PC-3 (cell line): ENCODE data around the gene SCGN. TPM values are rescaled to one million over a fixed set of nuclear protein-coding genes. Genes with fewer than 3 reads are reported as not detected.

ENCODE experiments used
- ATAC-seq: fragments of 200-7000 bp; cut with Tn5 transposase; 2 replicates; pipeline ENCODE4 v1.9.1; 2020; ENCODE audit warnings: mild to moderate bottlenecking, moderate library complexity
- BruUV-seq: library from RNA; stranded (reverse); fragments of 400-500 nt; replicated peaks from 2 replicates; lab custom pipeline; 2021; lab: Mats Ljungman, UMichigan
- CTCF ChIA-PET: fragments of 300-600 bp; sonication (Branson Sonifier 250); formaldehyde crosslinking; loops from one replicate; lab custom pipeline; 2022; ENCODE audit warnings: antibody characterized with exemption; lab: Charles Lee
- POLR2A ChIA-PET: fragments of 300-600 bp; sonication (Branson Sonifier 250); formaldehyde crosslinking; loops from one replicate; lab custom pipeline; 2022; ENCODE audit warnings: antibody characterized with exemption; ENCODE audit not compliant: unreplicated experiment; lab: Charles Lee
- DNase-seq: peaks from one replicate; pipeline ENCODE4 v3.0.0-alpha.2; 2015
- H2AFZ ChIP-seq: fragments of 300-600 bp; sonication (generic); 2 replicates; pipeline ENCODE4 v1.6.0; 2016; ENCODE audit warnings: antibody characterized with exemption, low read length
- H3F3A ChIP-seq: fragments of 300-600 bp; sonication (generic); one replicate; pipeline ENCODE4 v1.6.0; 2017; ENCODE audit warnings: antibody characterized with exemption, low read length, control low read depth, mild to moderate bottlenecking; ENCODE audit not compliant: unreplicated experiment
- H3K27ac ChIP-seq: fragments of 300-600 bp; sonication (generic); 2 replicates; pipeline ENCODE4 v1.5.1; 2016; ENCODE audit warnings: mild to moderate bottlenecking, low read length
- H3K27me3 ChIP-seq: fragments of 300-600 bp; sonication (generic); 2 replicates; pipeline ENCODE4 v1.6.1; 2016; ENCODE audit warnings: low read length, mixed read lengths
- H3K36me3 ChIP-seq: fragments of 300-600 bp; sonication (generic); 2 replicates; pipeline ENCODE4 v1.6.1; 2016; ENCODE audit warnings: low read depth, mixed run types, low read length, mixed read lengths
- H3K4me1 ChIP-seq: fragments of 300-600 bp; sonication (generic); 2 replicates; pipeline ENCODE4 v1.5.1; 2016; ENCODE audit warnings: low read length; ENCODE audit not compliant: insufficient read depth
- H3K4me2 ChIP-seq: fragments of 300-600 bp; sonication (generic); 2 replicates; pipeline ENCODE4 v1.6.0; 2016; ENCODE audit warnings: low read length
- H3K4me3 ChIP-seq: fragments of 300-600 bp; sonication (generic); 2 replicates; pipeline ENCODE4 v1.5.1; 2016; ENCODE audit warnings: mild to moderate bottlenecking, low read length, mixed read lengths
- H3K79me2 ChIP-seq: fragments of 300-600 bp; sonication (generic); 2 replicates; pipeline ENCODE4 v1.6.1; 2017; ENCODE audit warnings: low read length, mixed read lengths
- H3K9ac ChIP-seq: fragments of 300-600 bp; sonication (generic); 2 replicates; pipeline ENCODE4 v1.6.0; 2016; ENCODE audit warnings: mild to moderate bottlenecking, low read length
- H3K9me2 ChIP-seq: fragments of 300-600 bp; sonication (generic); replicated peaks from 2 replicates; pipeline ENCODE4 v1.6.1; 2016; ENCODE audit warnings: mixed run types, low read length, mixed read lengths
- H3K9me3 ChIP-seq: fragments of 300-600 bp; sonication (generic); 2 replicates; pipeline ENCODE4 v1.6.1; 2016; ENCODE audit warnings: low read length, mixed read lengths
- H4K20me1 ChIP-seq: fragments of 300-600 bp; sonication (generic); 2 replicates; pipeline ENCODE4 v1.6.1; 2016; ENCODE audit warnings: low read length, mixed read lengths
- CTCF ChIP-seq: fragments of 300-600 bp; sonication (generic); conservative IDR thresholded peaks from 2 replicates; pipeline ENCODE4 v1.5.1; 2017; ENCODE audit warnings: antibody characterized with exemption, low read depth, mild to moderate bottlenecking, low read length
- EZH2 ChIP-seq: fragments of 300-600 bp; sonication (generic); IDR thresholded peaks from one replicate; pipeline ENCODE4 v1.6.1; 2017; ENCODE audit warnings: antibody characterized with exemption, mild to moderate bottlenecking, low read length; ENCODE audit not compliant: unreplicated experiment
- EZH2phosphoT487 ChIP-seq: fragments of 300-600 bp; sonication (generic); IDR thresholded peaks from 2 replicates; pipeline ENCODE4 v1.6.1; 2018; ENCODE audit warnings: mild to moderate bottlenecking, antibody characterized with exemption, low read length, borderline replicate concordance
- intact Hi-C: fragments of 100-400 bp; cut with micrococcal nuclease; formaldehyde crosslinking; loops from 2 replicates; pipeline ENCODE4 v1.9.0; 2023
- total RNA-seq: library from RNA; depleted of rRNA; stranded (reverse); fragments of >200 nt; gene quantifications from 2 replicates; pipeline ENCODE4 v1.2.3, GENCODE V29; 2014

SCGN gene
- total RNA-seq, 1 experiment from 2014 or later, result not detected

GRCh38 chr6:25665455-25665854, 13.4 kb downstream of the SCGN start:
- H3K36me3 ChIP-seq, result no peaks in the 10 kb centered on the region
- H3K9me2 ChIP-seq, result no peaks in the 10 kb centered on the region
- H3K4me1 ChIP-seq, result peaks cover 3% of the 10 kb centered on the region; the same call in 1 of the 2 replicates
- no peaks in the 10 kb centered on the region for H3F3A ChIP-seq
- H3K27ac ChIP-seq, result no peak overlapping the region
- DNase-seq (no peak), ATAC-seq (no peak)
- no peak overlapping the region for H2AFZ ChIP-seq
- ChIA-PET POLR2A (no interaction called here), CTCF (no interaction called here)
- H3K9me3 ChIP-seq, result no peaks in the 10 kb centered on the region
- H3K4me3 ChIP-seq, result no peak overlapping the region
- H4K20me1 ChIP-seq, result no peaks in the 10 kb centered on the region
- H3K27me3 ChIP-seq, result peaks cover 35% of the 10 kb centered on the region
- no TSS peak for BruUV-seq
- intact Hi-C loops, result no loop called here
- no peak overlapping the region for H3K9ac ChIP-seq
- no peak overlapping the region for H3K4me2 ChIP-seq
- no peaks in the 10 kb centered on the region for H3K79me2 ChIP-seq
- TF ChIP-seq CTCF (no peak), EZH2phosphoT487 (no peak), EZH2 (no peak)

DNA sequence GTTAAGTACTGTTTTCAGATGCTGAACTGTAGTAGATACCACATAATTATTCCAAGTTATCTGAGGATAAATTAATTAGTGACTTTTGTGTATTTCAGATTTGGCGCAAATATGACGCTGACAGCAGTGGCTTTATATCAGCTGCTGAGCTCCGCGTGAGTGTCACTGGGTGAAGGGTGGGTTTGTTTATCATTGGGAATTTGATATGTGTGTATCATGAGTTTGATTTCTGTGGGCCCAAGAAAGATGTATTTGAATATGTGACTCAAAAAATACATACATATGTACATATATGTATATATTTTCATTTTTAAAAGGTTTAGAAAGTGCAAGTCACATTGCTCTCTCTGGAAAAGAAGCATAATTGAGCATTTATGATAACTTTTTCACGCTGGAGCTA, 17.4 kb downstream of the SCGN start:
- ChIA-PET CTCF (no interaction called here), POLR2A (no interaction called here)
- H3K4me1 ChIP-seq, result peaks cover 10% of the 10 kb centered on the region
- no peak overlapping the region for H3K4me3 ChIP-seq
- H2AFZ ChIP-seq, result no peak overlapping the region
- H3K79me2 ChIP-seq, result no peaks in the 10 kb centered on the region
- no peaks in the 10 kb centered on the region for H4K20me1 ChIP-seq
- no TSS peak for BruUV-seq
- DNase-seq, result no peak
- TF ChIP-seq CTCF (no peak), EZH2 (no peak), EZH2phosphoT487 (no peak)
- peaks cover 41% of the 10 kb centered on the region for H3K27me3 ChIP-seq
- intact Hi-C loops, result no loop called here
- H3K36me3 ChIP-seq, result no peaks in the 10 kb centered on the region
- H3K4me2 ChIP-seq, result no peak overlapping the region
- H3K9me3 ChIP-seq, result no peaks in the 10 kb centered on the region
- no peaks in the 10 kb centered on the region for H3F3A ChIP-seq
- ATAC-seq, result no peak
- no peak overlapping the region for H3K27ac ChIP-seq
- H3K9ac ChIP-seq, result no peak overlapping the region
- no peaks in the 10 kb centered on the region for H3K9me2 ChIP-seq

DNA sequence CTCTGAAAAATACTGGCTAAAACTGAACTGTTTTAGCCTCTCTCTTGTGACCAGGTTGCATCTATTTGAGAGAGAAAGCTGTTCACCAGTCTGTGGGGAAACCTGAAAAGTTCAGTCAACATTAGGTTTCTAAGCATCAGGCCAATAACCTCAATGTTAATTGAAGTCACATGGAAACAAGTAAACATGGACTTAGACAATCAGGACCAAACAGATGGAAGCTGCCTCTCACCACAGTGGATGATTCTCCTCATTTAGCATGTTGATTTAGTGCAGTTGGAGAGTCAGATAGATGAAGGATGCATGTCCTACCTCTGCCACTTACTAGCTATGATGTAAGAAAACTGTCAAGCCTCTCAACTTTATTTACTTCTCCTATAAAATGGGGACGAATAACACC, 18.2 kb downstream of the SCGN start:
- no peak overlapping the region for H2AFZ ChIP-seq
- H3K79me2 ChIP-seq, result no peaks in the 10 kb centered on the region
- TF ChIP-seq CTCF (no peak), EZH2 (no peak), EZH2phosphoT487 (no peak)
- H4K20me1 ChIP-seq, result no peaks in the 10 kb centered on the region
- H3K27ac ChIP-seq, result no peak overlapping the region
- H3K27me3 ChIP-seq, result peaks cover 36% of the 10 kb centered on the region
- intact Hi-C loops, result loop anchor here (2.0 kb wide), 1 partner anchor 49 kb away; no protein-coding TSS in a partner anchor
- H3K9me3 ChIP-seq, result no peaks in the 10 kb centered on the region
- H3K9ac ChIP-seq, result no peak overlapping the region
- H3K4me3 ChIP-seq, result no peak overlapping the region
- ChIA-PET POLR2A (no interaction called here), CTCF (interaction anchor here (0.7 to 2.2 kb wide), 2 partner anchors 48 to 289 kb away, joined by 3 to 20 read pairs; no protein-coding TSS in a partner anchor)
- DNase-seq (no peak), ATAC-seq (no peak)
- BruUV-seq, result no TSS peak
- no peak overlapping the region for H3K4me2 ChIP-seq
- no peaks in the 10 kb centered on the region for H3K9me2 ChIP-seq
- H3K36me3 ChIP-seq, result no peaks in the 10 kb centered on the region
- no peaks in the 10 kb centered on the region for H3F3A ChIP-seq
- H3K4me1 ChIP-seq, result peaks cover 10% of the 10 kb centered on the region
